ENCODE results near the gene CARNS1. TPM values are rescaled to one million over a fixed set of nuclear protein-coding genes. Genes with fewer than 3 reads are reported as not detected.

The CARNS1 gene
- total and polyA plus RNA-seq, 7 experiments from 2014 or later, result 0.53 to 14.2 (median 4.3) TPM

DNA sequence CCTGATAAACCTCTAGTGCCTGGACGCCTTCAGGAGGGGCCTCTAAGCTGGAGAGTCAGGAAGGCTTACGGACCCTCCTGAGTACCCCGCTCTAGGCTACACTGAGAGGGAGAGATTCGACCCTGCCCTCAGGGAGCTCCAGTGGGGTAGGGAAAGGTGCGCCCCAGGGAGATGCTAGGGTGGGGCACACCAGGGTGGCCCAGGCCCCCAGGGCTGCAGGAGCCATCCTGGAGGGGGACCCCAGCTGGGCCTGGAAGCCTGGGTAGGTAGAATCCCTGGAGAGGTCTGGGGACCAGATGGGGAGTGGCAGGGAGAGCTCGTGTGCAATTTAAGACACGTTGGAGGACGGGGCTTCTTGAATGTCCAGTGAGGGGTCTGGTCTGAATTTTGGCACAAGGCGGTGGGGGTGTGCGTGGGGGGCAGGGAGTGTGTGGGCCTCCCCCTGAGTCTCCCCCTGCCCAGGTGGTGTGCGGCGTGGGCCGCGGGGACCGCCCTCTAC lies 4.7 kb downstream of the CARNS1 start:
- ChIA-PET CTCF (interaction anchor here (0.7 to 6.0 kb wide), 6 partner anchors 12 to 88 kb away, joined by 3 to 67 read pairs (median 6); partner anchors contain the start of genes CDK2AP2, PPP1CA, PTPRCAP and TBC1D10C), POLR2A (interaction anchor here (0.6 to 31.8 kb wide), 14 partner anchors 8 to 162 kb away, joined by 3 to 1530 read pairs (median 13); partner anchors contain the start of genes AIP, CABP4, PITPNM1 and POLD4)
- Mint-ChIP-seq H3K27ac (peak overlapping the region; percentile 46 to 99 (median 92)), H3K4me1 (peaks cover 24 to 61% (median 51%) of the 10 kb centered on the region in 7 donors), H3K27me3 (peaks cover 0 to 15% (median 0%) of the 10 kb centered on the region in 5 donors), H3K4me3 (peak overlapping the region; percentile 80 to 93 (median 86)), H3K36me3 (peaks cover 0 to 4% (median 0%) of the 10 kb centered on the region in 5 donors), H3K9me3 (no peaks in the 10 kb centered on the region)
- peak overlapping the region; percentile 56 for H3K4me3 ChIP-seq (ENCODE audit: low read length)
- no peaks in the 10 kb centered on the region for H3K36me3 ChIP-seq (ENCODE audit: control insufficient read depth in 2 of 3, insufficient read depth in 3 of 3, low read length in 3 of 3)
- peaks cover 44 to 49% of the 10 kb centered on the region in 2 donors for H3K4me1 ChIP-seq (ENCODE audit: control insufficient read depth in 2 of 2, insufficient read depth in 2 of 2, low read length in 2 of 2)
- intact Hi-C loops (cut with micrococcal nuclease), result no loop called here
- DNase-seq (no peak), ATAC-seq (no peak)
- no peaks in the 10 kb centered on the region for H3K27me3 ChIP-seq (ENCODE audit: control insufficient read depth in 2 of 2, insufficient read depth in 2 of 2, low read length in 2 of 2)
- no peaks in the 10 kb centered on the region for H3K9me3 ChIP-seq (ENCODE audit: control insufficient read depth in 2 of 3, low read length in 3 of 3)
- peak overlapping the region; percentile 77 for H3K27ac ChIP-seq (ENCODE audit: low read depth, low read length)

DNA sequence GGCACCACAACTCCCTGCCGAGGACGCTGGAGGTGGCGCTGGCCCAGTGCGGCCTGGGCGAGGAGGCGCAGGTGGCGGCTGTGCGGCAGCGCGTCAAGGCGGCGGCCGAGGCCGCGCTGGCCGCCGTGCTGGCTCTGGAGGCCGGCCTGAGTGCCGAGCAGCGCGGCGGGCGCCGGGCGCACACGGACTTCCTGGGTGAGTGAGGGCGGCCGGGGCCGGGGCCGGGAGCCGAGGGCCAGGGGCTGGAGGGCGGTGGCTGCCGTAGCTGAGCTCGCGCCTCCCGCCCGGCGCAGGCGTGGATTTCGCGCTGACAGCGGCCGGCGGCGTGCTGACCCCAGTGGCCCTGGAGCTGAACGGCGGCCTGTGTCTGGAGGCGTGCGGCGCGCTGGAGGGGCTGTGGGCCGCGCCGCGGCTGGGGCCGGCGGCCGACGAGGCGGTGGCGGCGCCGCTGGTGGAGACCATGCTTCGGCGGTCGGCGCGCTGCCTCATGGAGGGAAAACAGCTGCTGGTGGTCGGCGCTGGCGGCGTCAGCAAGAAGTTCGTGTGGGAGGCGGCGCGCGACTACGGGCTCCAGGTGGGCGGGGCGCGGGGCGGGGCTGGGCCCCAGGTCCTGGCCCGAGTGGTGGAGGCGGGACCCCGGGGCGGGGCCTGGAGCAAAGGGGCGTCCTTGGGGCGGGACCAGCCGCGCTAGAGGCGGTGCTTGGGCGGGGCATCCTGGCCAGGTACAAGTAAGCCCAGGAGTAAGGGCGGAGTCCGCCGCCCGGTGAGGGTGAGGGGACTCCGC lies 5.4 kb downstream of the CARNS1 start:
- no peaks in the 10 kb centered on the region for H3K9me3 Mint-ChIP-seq

DNA sequence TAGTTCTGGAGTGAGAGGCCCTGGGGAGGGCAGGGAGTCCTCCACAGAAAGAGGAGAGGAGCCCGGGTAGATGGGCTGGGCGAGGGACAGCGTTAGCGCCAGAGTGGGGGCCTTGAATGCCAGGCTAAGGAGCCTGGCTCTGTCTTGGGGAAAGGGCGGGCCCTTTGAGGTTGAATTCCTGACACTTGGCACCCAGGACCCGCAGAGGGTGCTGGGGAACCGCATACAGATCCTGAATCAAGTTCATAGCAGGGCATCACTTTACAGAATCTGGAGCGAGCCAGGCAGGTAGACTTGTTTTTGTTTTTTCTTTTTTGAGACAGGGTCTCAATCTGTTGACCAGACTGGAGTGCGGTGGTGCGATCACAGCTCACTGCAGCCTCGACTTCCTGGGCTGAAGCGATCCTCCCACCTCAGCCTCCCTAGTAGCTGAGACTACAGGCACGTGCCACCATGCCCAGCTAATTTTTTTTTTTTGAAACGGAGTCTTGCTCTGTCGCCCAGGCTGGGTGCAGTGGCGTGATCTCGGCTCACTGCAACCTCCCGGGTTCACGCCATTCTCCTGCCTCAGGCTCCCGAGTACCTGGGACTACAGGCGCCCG lies 6.1 kb downstream of the CARNS1 start:
- Histone ChIP-seq H3K27ac (ENCODE audit: low read depth, low read length) (peak overlapping the region; percentile 77), H3K9me3 (ENCODE audit: control insufficient read depth in 2 of 3, low read length in 3 of 3) (no peaks in the 10 kb centered on the region), H3K27me3 (ENCODE audit: control insufficient read depth in 2 of 2, insufficient read depth in 2 of 2, low read length in 2 of 2) (no peaks in the 10 kb centered on the region), H3K4me1 (ENCODE audit: control insufficient read depth in 2 of 2, insufficient read depth in 2 of 2, low read length in 2 of 2) (peaks cover 35 to 42% of the 10 kb centered on the region in 2 donors), H3K4me3 (ENCODE audit: low read length) (peak overlapping the region; percentile 39), H3K36me3 (ENCODE audit: control insufficient read depth in 2 of 3, insufficient read depth in 3 of 3, low read length in 3 of 3) (no peaks in the 10 kb centered on the region)
- Mint-ChIP-seq H3K27me3 (peaks cover 0 to 8% (median 0%) of the 10 kb centered on the region in 5 donors), H3K4me3 (peak overlapping the region; percentile 49 to 92 (median 76)), H3K27ac (peak overlapping the region; percentile 62 to 93 (median 91)), H3K36me3 (peaks cover 0 to 2% (median 0%) of the 10 kb centered on the region in 5 donors), H3K4me1 (peaks cover 17 to 54% (median 47%) of the 10 kb centered on the region in 7 donors), H3K9me3 (no peaks in the 10 kb centered on the region)
- DNase-seq, result no peak
- ChIA-PET POLR2A (interaction anchor here (0.6 to 31.8 kb wide), 8 partner anchors 10 to 104 kb away, joined by 3 to 1530 read pairs (median 13); partner anchors contain the start of genes PITPNM1, PPP1CA, PTPRCAP and RAD9A), CTCF (interaction anchor here (4.7 to 6.0 kb wide), 2 partner anchors 16 to 19 kb away, joined by 23 to 67 read pairs; partner anchors contain the start of genes PPP1CA, PTPRCAP and TBC1D10C)
- intact Hi-C loops (cut with micrococcal nuclease), result loop anchor here (1.0 kb wide), 8 partner anchors 12 to 85 kb away; partner anchors contain the start of genes AIP (in 1 of the 2), PTPRCAP (in 1 of the 2) and TMEM134 (in 1 of the 2)
- no peak for ATAC-seq

More for the DNA sequence above, 5.4 kb downstream of the CARNS1 start:
- ATAC-seq, result peak; percentile 96
- ChIA-PET POLR2A (interaction anchor here (0.6 to 31.8 kb wide), 13 partner anchors 9 to 163 kb away, joined by 3 to 1530 read pairs (median 12); partner anchors contain the start of genes AIP, PITPNM1, PPP1CA and PTPRCAP), CTCF (interaction anchor here (1.1 to 6.0 kb wide), 5 partner anchors 12 to 48 kb away, joined by 6 to 67 read pairs (median 7); partner anchors contain the start of genes PPP1CA, PTPRCAP, TBC1D10C and TMEM134)
- Histone ChIP-seq H3K27ac (ENCODE audit: low read depth, low read length) (peak overlapping the region; percentile 77), H3K36me3 (ENCODE audit: control insufficient read depth in 2 of 3, insufficient read depth in 3 of 3, low read length in 3 of 3) (no peaks in the 10 kb centered on the region), H3K4me3 (ENCODE audit: low read length) (peak overlapping the region; percentile 56), H3K4me1 (ENCODE audit: control insufficient read depth in 2 of 2, insufficient read depth in 2 of 2, low read length in 2 of 2) (peaks cover 42 to 49% of the 10 kb centered on the region in 2 donors), H3K27me3 (ENCODE audit: control insufficient read depth in 2 of 2, insufficient read depth in 2 of 2, low read length in 2 of 2) (no peaks in the 10 kb centered on the region), H3K9me3 (ENCODE audit: control insufficient read depth in 2 of 3, low read length in 3 of 3) (no peaks in the 10 kb centered on the region)
- H3K4me1 Mint-ChIP-seq, result peaks cover 24 to 60% (median 53%) of the 10 kb centered on the region in 7 donors
- peak overlapping the region; percentile 69 to 98 (median 92) for H3K27ac Mint-ChIP-seq
- intact Hi-C loops (cut with micrococcal nuclease), result loop anchor here (1.0 kb wide), 8 partner anchors 12 to 85 kb away; partner anchors contain the start of genes AIP (in 1 of the 2), PTPRCAP (in 1 of the 2) and TMEM134 (in 1 of the 2)
- peak overlapping the region; percentile 74 to 92 (median 82) for H3K4me3 Mint-ChIP-seq
- peaks cover 0 to 4% (median 0%) of the 10 kb centered on the region in 5 donors for H3K36me3 Mint-ChIP-seq
- peak; percentile 97 to 100 (median 97) for DNase-seq
- peaks cover 0 to 15% (median 0%) of the 10 kb centered on the region in 5 donors for H3K27me3 Mint-ChIP-seq

DNA sequence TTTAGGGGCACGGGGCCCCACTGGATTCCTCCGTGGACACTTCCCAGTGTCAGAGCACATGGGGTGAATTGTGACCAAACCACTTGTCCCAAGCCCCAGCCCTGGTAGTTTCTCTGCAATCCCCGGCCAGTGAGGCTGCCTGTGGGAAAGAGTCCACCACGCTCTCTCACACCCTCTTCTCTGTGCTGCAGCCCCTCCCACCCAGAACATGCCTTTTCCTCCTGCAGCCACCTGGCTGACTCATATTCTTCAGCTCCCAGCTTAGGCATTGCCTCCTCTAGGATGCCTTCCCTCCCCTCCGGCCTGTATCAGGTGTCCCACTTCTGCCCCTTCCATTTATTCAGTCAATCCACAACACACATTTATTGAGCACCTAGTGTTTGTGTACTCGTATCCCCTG lies 7.4 kb downstream of the CARNS1 start:
- peaks cover 13 to 49% (median 42%) of the 10 kb centered on the region in 7 donors for H3K4me1 Mint-ChIP-seq
- H3K27ac ChIP-seq (ENCODE audit: low read depth, low read length), result no peak overlapping the region
- no peaks in the 10 kb centered on the region for H3K9me3 ChIP-seq (ENCODE audit: control insufficient read depth in 2 of 3, low read length in 3 of 3)
- no peaks in the 10 kb centered on the region for H3K27me3 ChIP-seq (ENCODE audit: control insufficient read depth in 2 of 2, insufficient read depth in 2 of 2, low read length in 2 of 2)
- ATAC-seq (no peak), DNase-seq (no peak)
- H3K4me3 Mint-ChIP-seq, result peak overlapping the region in 4 of 10 donors; percentile 3 to 51 (median 22)
- H3K27me3 Mint-ChIP-seq, result peaks cover 0 to 2% (median 0%) of the 10 kb centered on the region in 5 donors
- no peak overlapping the region for H3K4me3 ChIP-seq (ENCODE audit: low read length)
- no peaks in the 10 kb centered on the region for H3K36me3 ChIP-seq (ENCODE audit: control insufficient read depth in 2 of 3, insufficient read depth in 3 of 3, low read length in 3 of 3)
- POLR2A ChIA-PET, result interaction anchor here (0.9 to 31.8 kb wide), 5 partner anchors 10 to 60 kb away, joined by 3 to 1530 read pairs (median 7); partner anchors contain the start of genes AIP, PPP1CA, PTPRCAP and RAD9A
- CTCF ChIA-PET, result interaction anchor here (0.7 to 0.8 kb wide), 2 partner anchors 22 to 82 kb away, joined by 3 to 4 read pairs; partner anchors contain the start of genes PITPNM1 and PPP1CA
- H3K27ac Mint-ChIP-seq, result peak overlapping the region in 6 of 9 donors; percentile 37 to 83 (median 70)
- no peaks in the 10 kb centered on the region for H3K9me3 Mint-ChIP-seq
- intact Hi-C loops (cut with micrococcal nuclease), result no loop called here
- H3K36me3 Mint-ChIP-seq, result no peaks in the 10 kb centered on the region
- peaks cover 31 to 33% of the 10 kb centered on the region in 2 donors for H3K4me1 ChIP-seq (ENCODE audit: control insufficient read depth in 2 of 2, insufficient read depth in 2 of 2, low read length in 2 of 2)

DNA sequence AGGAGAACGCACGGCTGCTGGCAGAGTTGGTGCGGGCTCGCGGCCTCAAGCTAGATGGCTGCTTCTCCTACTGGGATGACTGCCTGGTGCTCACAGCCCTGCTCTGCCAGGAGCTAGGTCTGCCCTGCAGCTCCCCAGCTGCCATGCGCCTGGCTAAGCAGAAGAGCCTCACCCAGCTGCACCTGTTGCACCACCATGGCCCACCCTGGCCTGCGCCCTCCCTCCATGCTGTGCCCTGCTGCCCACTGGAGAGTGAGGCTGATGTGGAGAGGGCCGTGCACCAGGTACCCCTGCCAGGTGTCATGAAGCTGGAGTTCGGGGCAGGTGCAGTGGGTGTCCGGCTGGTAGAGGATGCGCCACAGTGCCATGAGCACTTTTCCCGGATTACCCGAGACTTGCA lies 8.0 kb downstream of the CARNS1 start:
- ChIA-PET CTCF (no interaction called here), POLR2A (interaction anchor here (0.9 to 31.8 kb wide), 5 partner anchors 10 to 60 kb away, joined by 3 to 1530 read pairs (median 7); partner anchors contain the start of genes AIP, PPP1CA, PTPRCAP and RAD9A)
- H3K27ac Mint-ChIP-seq, result peak overlapping the region in 3 of 9 donors; percentile 10 to 76 (median 47)
- H3K4me1 Mint-ChIP-seq, result peaks cover 13 to 48% (median 40%) of the 10 kb centered on the region in 7 donors
- no peak overlapping the region for H3K4me3 Mint-ChIP-seq
- DNase-seq, result no peak
- H3K27me3 Mint-ChIP-seq, result peaks cover 0 to 2% (median 0%) of the 10 kb centered on the region in 5 donors
- H3K36me3 ChIP-seq (ENCODE audit: control insufficient read depth in 2 of 3, insufficient read depth in 3 of 3, low read length in 3 of 3), result peaks cover 0 to 1% (median 0%) of the 10 kb centered on the region in 3 experiments
- intact Hi-C loops (cut with micrococcal nuclease), result no loop called here
- no peak overlapping the region for H3K4me3 ChIP-seq (ENCODE audit: low read length)
- no peak overlapping the region for H3K27ac ChIP-seq (ENCODE audit: low read depth, low read length)
- H3K27me3 ChIP-seq (ENCODE audit: control insufficient read depth in 2 of 2, insufficient read depth in 2 of 2, low read length in 2 of 2), result no peaks in the 10 kb centered on the region
- H3K36me3 Mint-ChIP-seq, result no peaks in the 10 kb centered on the region
- no peaks in the 10 kb centered on the region for H3K9me3 Mint-ChIP-seq
- H3K9me3 ChIP-seq (ENCODE audit: control insufficient read depth in 2 of 3, low read length in 3 of 3), result no peaks in the 10 kb centered on the region
- ATAC-seq, result no peak
- peaks cover 26 to 27% of the 10 kb centered on the region in 2 donors for H3K4me1 ChIP-seq (ENCODE audit: control insufficient read depth in 2 of 2, insufficient read depth in 2 of 2, low read length in 2 of 2)

All from naive thymus-derived CD4-positive, alpha-beta T cell (primary cell).